Esophagus squamous epithelium (tissue), 4 donors: ENCODE measurements around the gene RASGRF2.

ENCODE experiments used
- POLR2A ChIP-seq, 4 donors: fragments of 450-650 bp; IDR thresholded peaks; one replicate each; pipeline ENCODE4 v1.6.1; 2017; ENCODE audit warnings: antibody characterized with exemption in 4 of 4, mild to moderate bottlenecking in 4 of 4, moderate library complexity in 3 of 4
- TF ChIP-seq, protein P1 (sequence below), 6 experiments: fragments of 450-650 bp in 4 of 6; fragments of 200-600 bp in 2 of 6; sonication (generic) in 2 of 6; IDR thresholded peaks; one replicate each; pipeline ENCODE4 v1.5.1; 2016 to 2019; ENCODE audit warnings: antibody characterized with exemption in 6 of 6, mild to moderate bottlenecking in 4 of 6, moderate library complexity in 4 of 6

DNA sequence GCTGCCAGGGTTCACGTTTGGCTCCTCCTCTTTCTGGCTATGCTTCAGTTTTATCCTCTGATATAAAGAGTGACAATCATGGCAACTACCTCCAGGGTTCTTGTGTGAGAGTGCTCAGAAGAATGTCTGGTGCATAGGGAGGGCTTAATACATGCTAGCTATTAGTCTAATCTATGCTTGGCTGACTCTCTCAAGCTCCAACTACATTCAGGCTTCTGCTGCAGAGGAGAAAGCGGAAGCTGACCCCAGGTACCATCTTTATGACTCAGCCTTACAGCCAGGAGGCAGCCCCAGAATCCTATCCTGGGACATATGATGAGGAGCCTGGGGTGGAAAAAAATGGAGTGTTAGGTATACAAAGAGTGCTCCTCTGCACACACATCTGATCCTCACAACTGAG lies 32.1 kb upstream of the RASGRF2 start:
- TF ChIP-seq, protein P1, sequence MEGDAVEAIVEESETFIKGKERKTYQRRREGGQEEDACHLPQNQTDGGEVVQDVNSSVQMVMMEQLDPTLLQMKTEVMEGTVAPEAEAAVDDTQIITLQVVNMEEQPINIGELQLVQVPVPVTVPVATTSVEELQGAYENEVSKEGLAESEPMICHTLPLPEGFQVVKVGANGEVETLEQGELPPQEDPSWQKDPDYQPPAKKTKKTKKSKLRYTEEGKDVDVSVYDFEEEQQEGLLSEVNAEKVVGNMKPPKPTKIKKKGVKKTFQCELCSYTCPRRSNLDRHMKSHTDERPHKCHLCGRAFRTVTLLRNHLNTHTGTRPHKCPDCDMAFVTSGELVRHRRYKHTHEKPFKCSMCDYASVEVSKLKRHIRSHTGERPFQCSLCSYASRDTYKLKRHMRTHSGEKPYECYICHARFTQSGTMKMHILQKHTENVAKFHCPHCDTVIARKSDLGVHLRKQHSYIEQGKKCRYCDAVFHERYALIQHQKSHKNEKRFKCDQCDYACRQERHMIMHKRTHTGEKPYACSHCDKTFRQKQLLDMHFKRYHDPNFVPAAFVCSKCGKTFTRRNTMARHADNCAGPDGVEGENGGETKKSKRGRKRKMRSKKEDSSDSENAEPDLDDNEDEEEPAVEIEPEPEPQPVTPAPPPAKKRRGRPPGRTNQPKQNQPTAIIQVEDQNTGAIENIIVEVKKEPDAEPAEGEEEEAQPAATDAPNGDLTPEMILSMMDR (IDR thresholded peaks at IDR 0.05): no peak
- TF ChIP-seq POLR2A (IDR thresholded peaks at IDR 0.05): no peak
